ENCODE data around the gene PLEKHH2. TPM values are rescaled to one million over a fixed set of nuclear protein-coding genes. Genes with fewer than 3 reads are reported as not detected.

PLEKHH2 gene
- total RNA-seq, 1 donor: 7.3 TPM

GRCh38 chr2:43729491-43730174, 92.6 kb downstream of the PLEKHH2 start:
- DNase-seq (ENCODE audit: low read depth): peak; percentile 28
- no peak overlapping the region for H3K4me3 ChIP-seq (ENCODE audit: low read depth, low read length)
- TF ChIP-seq, protein P1, sequence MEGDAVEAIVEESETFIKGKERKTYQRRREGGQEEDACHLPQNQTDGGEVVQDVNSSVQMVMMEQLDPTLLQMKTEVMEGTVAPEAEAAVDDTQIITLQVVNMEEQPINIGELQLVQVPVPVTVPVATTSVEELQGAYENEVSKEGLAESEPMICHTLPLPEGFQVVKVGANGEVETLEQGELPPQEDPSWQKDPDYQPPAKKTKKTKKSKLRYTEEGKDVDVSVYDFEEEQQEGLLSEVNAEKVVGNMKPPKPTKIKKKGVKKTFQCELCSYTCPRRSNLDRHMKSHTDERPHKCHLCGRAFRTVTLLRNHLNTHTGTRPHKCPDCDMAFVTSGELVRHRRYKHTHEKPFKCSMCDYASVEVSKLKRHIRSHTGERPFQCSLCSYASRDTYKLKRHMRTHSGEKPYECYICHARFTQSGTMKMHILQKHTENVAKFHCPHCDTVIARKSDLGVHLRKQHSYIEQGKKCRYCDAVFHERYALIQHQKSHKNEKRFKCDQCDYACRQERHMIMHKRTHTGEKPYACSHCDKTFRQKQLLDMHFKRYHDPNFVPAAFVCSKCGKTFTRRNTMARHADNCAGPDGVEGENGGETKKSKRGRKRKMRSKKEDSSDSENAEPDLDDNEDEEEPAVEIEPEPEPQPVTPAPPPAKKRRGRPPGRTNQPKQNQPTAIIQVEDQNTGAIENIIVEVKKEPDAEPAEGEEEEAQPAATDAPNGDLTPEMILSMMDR (IDR thresholded peaks at IDR 0.05; ENCODE audit: insufficient read depth, low read depth, low read length): no peak

- TF ChIP-seq, protein P1 (IDR thresholded peaks at IDR 0.05; ENCODE audit: insufficient read depth, low read depth, low read length): no peak
- no peak for DNase-seq (ENCODE audit: low read depth)
- no peak overlapping the region for H3K4me3 ChIP-seq (ENCODE audit: low read depth, low read length)
Measured at GRCh38 chr2:43731211-43731610, 94.2 kb downstream of the PLEKHH2 start.

DNA sequence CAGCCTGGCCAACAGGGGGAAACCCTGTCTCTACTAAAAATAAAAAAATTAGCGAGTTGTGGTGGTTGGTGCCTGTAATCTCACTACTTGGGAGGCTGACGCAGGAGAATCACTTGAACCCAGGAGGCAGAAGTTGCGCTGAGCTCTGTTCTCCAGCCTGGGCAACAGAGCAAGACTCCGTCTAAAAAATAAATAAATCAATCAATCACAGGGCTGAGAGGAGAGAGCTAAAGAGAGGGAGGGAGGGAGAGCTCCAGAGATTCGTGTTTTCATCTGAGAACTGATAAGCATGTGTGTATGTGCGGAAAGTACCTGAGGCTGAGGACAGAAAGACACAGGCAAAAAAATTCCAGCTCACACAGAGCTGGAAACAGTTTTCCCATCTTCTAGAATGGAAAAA, 99.6 kb downstream of the PLEKHH2 start:
- DNase-seq (ENCODE audit: low read depth): no peak
- no peak overlapping the region for H3K4me3 ChIP-seq (ENCODE audit: low read depth, low read length)
- TF ChIP-seq, protein P1 (IDR thresholded peaks at IDR 0.05; ENCODE audit: insufficient read depth, low read depth, low read length): no peak

- peak; percentile 68 for DNase-seq (ENCODE audit: low read depth)
- TF ChIP-seq, protein P1 (IDR thresholded peaks at IDR 0.05; ENCODE audit: insufficient read depth, low read depth, low read length): no peak
- no peak overlapping the region for H3K4me3 ChIP-seq (ENCODE audit: low read depth, low read length)
Measured at GRCh38 chr2:43737097-43737854, 100.2 kb downstream of the PLEKHH2 start.

- no peak overlapping the region for H3K4me3 ChIP-seq (ENCODE audit: low read depth, low read length)
- no peak for DNase-seq (ENCODE audit: low read depth)
- TF ChIP-seq, protein P1 (IDR thresholded peaks at IDR 0.05; ENCODE audit: insufficient read depth, low read depth, low read length): no peak
Measured at GRCh38 chr2:43737855-43738254, 100.8 kb downstream of the PLEKHH2 start.

DNA sequence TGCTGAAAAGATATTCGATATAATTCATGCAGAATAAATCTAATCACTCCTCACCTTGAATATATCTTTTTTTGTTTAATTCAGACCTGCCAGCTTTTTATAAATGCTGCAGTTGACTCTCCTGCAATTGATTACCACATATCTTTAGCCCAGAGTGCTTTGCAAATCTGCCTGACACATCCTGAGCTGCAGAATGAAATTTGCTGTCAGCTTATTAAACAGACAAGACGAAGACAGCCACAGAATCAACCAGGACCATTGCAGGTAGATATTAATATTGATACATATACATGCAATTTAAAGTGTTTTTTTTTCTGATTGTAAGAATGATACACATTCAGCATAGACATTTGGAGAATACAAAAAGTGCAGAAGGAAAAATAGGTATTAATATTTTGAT, 101.2 kb downstream of the PLEKHH2 start:
- no peak overlapping the region for H3K4me3 ChIP-seq (ENCODE audit: low read depth, low read length)
- DNase-seq (ENCODE audit: low read depth): no peak
- TF ChIP-seq, protein P1 (IDR thresholded peaks at IDR 0.05; ENCODE audit: insufficient read depth, low read depth, low read length): no peak

Data from fibroblast of villous mesenchyme (primary cell).